Posterior cingulate gyrus (tissue), 11 donors: ENCODE measurements around the gene C4BPB.
"Not testable (repeated sequence)": the region's sequence is repeated elsewhere in the genome, so short reads cannot be mapped to it uniquely, and the experiment has no call there.

ENCODE experiments used
- DNase-seq, 10 donors: peaks; one replicate each; pipeline versions ENCODE4 v3.0.0 to v3.0.0-alpha.2; 2020 to 2021; ENCODE audit warnings: mixed read lengths in 3 of 10
- intact Hi-C: fragments of 100-400 bp; cut with DNase I; formaldehyde crosslinking; loops from one replicate; pipeline ENCODE4 v1.15.1; 2023

C4BPB gene, protein sequence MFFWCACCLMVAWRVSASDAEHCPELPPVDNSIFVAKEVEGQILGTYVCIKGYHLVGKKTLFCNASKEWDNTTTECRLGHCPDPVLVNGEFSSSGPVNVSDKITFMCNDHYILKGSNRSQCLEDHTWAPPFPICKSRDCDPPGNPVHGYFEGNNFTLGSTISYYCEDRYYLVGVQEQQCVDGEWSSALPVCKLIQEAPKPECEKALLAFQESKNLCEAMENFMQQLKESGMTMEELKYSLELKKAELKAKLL

DNA sequence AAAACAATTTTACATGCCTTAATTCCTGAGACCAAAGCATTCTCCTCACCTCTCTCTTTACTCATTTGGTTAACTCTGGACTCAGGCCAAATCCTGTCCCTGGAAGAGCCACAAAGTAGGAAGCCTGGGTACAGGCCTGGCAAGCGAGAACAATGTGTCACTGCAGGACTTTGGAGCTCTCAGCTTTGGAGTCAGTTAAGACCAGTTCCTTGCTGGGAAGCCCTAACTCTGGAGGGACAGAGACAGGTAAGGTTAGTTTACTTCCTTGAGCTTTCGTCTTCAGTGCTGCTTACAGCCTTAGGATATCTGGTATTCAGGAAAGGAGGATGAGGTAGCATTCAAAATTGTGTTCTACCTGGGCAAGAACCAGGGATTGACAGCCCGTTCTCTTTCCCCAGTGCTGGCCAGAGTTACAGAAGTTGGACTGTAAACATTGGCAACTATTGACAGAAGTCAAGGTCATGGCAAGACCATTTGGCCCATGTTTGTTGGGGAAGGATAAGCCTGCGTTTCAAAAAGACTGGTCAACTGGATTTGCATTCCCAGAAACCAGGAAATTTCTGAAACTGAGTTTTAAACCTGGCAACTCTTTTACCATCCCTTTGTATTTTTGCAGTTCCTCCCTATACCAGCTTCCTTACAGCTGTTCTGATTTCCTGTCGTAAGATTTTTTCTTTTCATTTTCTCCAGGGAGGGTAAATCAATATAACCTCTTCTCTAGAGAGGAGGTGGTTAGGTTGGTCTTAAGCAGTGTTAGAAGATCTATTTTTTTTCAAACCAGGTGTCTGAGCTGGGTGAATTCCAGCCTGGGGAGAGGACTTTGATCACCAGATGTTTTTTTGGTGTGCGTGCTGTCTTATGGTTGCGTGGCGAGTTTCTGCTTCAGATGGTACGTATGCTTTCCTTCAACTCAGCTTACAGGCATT, at the start of gene C4BPB:
TSS of gene C4BPB (plus strand) at position 160 of the 926 bp plus-strand sequence. CDS start at position 832, 672 bp downstream.
- DNase-seq, result no peak
- intact Hi-C loops, result no loop called here

DNA sequence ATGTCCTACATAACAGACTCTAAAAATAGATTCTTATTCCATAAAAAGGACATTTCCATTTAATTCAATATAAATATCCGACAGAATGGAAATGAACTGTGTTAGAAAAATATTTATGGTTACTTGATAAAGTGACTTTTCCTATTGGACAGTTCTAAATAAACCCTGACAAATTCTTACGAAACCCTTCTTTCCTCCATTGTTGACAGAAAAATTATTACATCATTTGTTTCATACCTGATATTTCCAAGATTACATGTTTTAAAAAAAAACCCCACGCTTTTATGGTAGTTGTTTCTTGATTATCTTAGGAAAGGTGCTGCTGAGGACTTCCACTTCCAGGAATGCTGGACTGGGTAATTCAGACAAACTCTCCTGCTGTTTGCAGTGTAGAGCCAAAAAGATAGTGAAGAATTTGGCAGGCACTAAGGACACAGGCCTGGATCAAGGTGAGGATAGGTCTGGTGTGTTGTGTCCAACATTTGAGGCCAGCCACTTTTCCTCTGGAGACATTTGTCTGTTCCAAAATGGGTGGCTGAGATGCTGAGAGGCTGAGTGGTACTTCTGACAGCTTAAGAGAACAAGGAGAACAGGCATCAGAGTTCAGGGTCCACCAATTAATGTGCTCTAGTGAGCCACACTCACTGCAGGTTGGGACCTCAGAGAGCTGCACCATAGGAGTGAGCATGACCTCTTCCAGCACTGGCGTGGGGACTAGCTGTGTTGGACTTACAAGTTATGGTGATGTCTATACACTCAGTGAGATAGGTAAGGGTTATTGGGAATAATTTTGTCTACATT, 49.1 kb upstream of the C4BPB start:
- no peak for DNase-seq
- intact Hi-C loops, result no loop called here

DNA sequence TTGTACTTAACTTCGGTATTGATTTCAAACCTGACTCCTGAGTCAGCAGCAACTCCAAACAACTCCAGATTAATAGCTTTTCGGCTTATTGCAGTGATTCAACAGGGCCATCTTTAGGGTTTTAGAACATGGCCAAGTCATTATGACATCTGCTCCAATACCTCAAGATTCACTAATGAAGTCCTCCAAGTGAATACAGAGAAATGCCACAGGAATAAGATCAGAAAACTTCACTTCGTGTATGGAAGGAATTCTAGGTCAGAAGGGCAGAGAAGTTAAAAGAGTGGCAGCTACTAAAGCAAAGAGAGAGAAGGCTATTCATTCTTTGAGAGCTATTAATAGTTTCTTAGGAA, 48.5 kb upstream of the C4BPB start:
- intact Hi-C loops, result no loop called here
- DNase-seq, result no peak

DNA sequence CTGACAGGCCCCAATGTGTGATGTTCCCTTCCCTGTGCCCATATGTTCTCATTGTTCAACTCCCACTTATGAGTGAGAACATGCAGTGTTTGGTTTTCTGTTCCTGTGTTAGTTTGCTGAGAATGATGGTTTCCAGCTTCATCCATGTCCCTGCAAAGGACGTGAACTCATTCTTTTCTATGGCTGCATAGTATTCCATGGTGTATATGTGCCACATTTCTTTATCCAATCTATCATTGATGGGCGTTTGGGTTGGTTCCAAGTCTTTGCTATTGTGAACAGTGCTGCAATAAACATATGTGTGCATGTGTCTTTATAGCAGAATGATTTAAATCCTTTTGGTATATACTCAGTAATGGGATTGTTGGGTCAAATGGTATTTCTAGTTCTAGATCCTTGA, 47.3 kb upstream of the C4BPB start:
- intact Hi-C loops, DNase-seq: not testable (repeated sequence)

DNA sequence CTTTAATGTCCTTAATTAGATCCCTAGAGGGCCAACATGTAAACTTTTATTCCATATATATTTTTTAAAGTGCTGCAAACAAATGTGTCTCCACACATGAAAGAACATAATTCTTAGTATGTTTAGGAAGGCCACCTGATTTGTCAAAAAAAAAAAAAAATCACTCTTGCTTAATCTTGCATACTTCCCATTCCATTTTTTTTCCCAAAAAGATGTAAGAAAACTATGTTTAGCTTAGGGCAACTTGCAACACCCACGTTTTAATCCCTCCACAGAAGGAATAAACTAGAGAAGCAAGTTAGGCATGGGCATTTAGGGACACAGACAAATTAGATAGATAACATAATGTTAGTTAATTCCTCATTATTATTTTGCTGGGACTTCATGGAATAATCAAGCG, 43.2 kb upstream of the C4BPB start:
- DNase-seq, result no peak
- intact Hi-C loops, result no loop called here

DNA sequence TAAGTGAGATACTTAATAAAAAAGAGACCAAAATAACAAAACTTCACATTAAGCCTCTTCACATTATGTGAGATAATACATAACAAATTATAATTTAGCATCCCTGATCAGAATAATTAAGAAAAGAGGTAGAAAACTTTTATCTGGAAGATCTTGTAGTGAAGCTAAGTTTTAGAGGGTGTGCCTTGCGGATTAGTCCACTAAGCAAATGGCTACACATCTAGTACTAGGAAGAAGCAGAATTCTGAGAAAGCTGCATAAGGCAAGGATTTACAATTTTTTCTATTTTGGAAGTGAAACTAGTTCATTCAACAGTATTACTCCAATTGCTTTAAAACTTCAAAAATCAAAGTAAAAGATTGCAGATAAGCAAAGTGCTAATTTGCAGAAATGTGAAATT, 41.2 kb upstream of the C4BPB start:
- no peak for DNase-seq
- intact Hi-C loops, result no loop called here

DNA sequence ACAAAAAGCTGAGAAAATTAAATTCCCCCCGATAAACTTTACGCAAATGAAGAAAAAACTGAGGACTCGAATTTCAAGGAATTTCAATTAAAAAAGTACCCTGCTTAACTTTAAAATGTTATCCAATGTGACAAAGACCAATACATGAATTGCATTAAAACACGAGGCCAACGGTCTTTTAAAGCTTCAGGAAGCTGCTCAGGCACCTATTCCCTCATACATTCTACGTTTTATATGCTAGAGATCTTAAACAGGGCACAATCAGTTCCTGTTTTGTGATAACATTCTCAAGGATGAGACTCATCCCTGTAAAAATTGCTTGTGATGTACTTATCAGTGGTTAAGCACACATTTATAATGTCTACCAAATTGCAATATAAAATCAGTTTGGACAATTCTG, 40.6 kb upstream of the C4BPB start:
- intact Hi-C loops, result no loop called here
- DNase-seq, result no peak

DNA sequence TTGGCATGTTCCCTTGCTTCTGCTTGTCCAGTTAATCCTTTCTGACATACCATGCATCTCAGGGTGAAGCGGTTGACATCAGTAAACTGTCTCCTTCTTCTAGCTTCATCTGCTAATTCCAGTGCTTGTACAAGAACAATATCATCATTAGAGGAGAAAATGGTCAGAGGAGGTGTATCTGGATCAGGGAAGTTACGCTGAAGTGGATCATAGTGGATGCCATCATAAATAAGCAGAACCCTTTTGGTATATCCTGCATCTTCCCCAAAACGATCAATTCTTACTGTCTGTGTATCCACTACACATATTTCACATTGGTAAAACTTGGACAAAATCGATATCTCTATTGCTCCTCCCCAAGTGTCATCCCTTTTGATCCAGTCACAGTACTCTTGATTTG, 39.6 kb upstream of the C4BPB start:
- no peak for DNase-seq
- intact Hi-C loops, result no loop called here

DNA sequence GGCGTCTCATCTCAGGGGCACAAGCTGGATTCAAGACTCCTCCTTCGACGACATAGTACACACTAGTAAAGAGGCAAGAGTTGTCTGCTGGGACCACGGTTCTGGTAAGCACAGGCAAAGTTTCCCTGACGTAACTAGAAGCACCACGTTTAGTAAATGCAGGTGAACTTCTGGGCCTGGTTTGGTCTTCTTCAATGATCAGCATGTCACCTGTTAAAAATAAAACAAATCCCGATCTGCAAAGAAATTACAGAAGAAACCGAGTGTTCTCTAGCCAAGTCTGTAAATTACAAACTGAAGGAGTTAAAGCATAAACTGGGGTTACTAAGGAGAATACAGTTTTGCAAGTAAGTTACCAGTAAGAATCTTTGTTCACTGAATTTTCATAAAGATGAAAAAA, 39.1 kb upstream of the C4BPB start:
- DNase-seq, result no peak
- intact Hi-C loops, result no loop called here

DNA sequence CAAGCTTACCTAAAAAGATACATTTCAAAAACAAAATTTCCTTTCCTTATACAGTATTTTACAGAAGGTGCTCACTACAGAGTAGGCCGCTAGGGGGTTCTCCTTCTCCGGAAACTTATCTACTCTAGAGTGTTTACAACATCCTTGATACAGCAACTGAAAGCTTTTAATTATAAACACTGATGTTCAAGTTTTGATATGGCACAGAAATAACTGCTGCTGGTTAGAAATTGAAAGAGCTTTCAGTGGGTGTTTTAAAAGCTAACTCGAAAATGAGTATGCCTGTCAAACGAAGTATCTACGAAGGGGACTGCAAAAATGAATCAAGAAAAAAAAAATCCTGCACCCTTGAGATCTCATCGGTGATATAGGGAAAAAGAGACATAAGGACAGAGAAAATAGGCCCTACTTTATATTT, 38.7 kb upstream of the C4BPB start:
- intact Hi-C loops, result loop anchor here (2.0 to 10.0 kb wide), 4 partner anchors 27 to 447 kb away; partner anchors contain the start of genes CD55 and CR1
- DNase-seq, result peak in 4 of 10 donors; percentile 44 to 82 (median 52)

DNA sequence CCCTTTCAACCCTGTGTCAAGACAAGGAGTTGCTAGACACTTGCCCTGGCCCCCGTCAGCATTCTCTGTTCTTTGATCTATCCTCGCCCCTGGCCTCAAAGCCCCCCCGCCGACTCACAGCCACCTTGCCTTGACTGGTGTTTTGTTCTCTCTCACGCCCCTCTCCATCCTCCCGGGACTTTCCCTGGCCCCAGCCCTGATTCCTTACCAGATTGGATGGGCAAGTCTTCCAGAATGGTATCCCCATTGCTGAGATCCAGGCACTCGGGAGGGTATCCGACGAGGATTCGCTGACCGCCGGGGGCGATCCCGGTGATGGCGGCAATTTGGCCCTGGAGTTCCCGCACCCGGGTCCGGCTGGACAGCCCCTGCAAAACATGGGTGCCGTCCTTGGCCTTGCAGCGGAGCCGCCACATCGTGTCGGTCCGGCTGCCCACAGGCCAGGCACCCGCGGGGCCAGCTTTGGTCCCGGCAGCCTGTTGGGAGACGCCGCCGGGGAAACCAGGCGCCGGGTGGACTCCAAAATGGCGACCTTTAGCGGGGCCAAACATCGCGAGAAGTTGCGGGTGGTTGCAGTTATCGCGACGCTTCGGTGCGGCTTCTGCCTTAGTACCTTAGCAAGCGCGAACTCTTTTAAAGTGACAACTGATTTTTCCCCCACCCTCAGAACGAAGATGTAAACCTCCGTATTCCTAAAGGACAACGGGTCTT, 38.0 kb upstream of the C4BPB start:
- DNase-seq, result peak; percentile 81 to 98 (median 89)
- intact Hi-C loops, result loop anchor here (2.0 to 10.0 kb wide), 4 partner anchors 26 to 447 kb away; partner anchors contain the start of genes CD55 and CR1

DNA sequence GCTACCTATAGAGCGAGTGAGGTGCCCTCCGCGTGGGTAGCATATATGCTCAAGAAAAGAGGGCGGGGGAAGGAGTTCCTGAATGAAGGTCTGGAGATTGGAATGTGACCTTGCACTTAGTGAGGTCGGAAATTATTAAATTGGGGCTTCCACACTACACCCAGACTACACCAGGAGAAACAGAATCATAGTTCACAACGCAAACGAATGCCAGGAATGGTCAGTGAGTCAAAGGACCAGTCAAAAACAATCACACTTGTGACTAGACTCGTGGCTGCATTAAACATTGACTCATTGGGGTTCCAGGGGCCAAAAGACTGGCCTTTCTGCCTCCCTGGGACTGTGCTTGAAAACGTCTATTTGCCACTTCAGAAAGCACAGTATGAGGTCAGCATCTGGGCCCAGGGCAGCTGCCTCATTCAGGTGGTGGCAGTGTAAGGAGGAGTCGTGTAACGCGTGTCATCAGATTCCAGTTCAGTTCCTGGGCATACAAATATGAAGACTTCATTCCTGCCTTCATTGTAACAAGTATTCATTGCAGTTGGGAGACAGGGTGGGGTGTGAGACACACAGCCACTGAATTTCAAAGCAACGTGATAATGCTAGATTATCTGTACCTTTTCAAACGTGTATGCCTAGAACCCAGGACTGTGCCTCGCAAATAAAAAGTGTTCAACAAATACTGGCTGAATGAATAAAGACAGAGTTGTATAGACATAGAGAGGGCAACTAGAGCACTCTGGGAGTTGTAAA, 37.3 kb upstream of the C4BPB start, which contains the start of gene YOD1:
TSS of gene YOD1 (minus strand) at position 18 of the 753 bp plus-strand sequence. CDS start 178 bp downstream, outside the sequence.
- DNase-seq, result no peak
- intact Hi-C loops, result loop anchor here (2.0 to 10.0 kb wide), 4 partner anchors 25 to 446 kb away; partner anchors contain the start of genes CD55 and CR1

DNA sequence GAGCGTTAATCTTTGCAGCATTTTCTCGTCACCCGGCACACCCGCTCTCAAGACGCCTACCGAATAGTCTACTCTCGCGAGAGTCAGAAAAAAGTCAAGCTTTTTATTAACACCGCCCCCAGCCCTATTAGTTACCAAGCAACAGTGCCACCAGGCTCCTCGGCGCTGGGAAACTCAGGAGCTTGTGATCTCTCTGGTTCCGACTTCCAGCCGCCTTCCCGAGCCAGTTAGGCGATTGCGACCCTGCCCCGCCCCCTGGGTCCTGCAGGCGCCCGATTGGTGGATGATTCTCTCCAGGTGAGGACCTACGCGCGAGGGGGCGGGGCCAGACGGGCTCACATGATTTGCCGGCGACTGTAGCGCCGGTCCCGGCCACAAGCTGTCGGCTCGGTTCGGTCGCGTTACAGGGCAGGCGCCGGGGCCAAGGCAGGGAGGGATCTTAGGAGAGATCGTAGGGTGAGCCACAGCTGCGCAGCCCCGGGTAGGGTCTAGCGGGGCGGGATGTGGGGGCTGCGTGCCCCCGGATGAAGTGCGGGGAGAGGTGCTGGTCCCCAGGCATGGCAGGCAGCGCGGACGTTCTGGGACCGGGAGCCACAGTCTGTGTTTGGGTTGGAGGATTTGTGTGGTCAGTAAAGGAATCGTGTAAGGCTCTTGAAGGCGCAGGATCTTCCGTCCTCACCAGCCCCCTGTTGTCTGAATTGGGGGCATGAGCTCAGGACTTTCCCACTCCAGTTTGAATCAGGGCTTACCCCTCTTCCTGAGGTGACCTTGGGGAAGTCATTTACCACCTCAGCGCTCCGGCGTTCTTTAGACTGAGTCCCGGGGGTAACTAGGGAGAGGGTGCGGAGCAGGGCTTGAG, 35.5 kb upstream of the C4BPB start, which contains the start of gene PFKFB2:
TSS of gene PFKFB2 (plus strand) at position 365 of the 859 bp plus-strand sequence. CDS start 1,443 bp downstream, outside the sequence.
- intact Hi-C loops, result loop anchor here (5.0 to 10.0 kb wide), 3 partner anchors 272 to 444 kb away; partner anchors contain the start of genes CD55 and CR1

DNA sequence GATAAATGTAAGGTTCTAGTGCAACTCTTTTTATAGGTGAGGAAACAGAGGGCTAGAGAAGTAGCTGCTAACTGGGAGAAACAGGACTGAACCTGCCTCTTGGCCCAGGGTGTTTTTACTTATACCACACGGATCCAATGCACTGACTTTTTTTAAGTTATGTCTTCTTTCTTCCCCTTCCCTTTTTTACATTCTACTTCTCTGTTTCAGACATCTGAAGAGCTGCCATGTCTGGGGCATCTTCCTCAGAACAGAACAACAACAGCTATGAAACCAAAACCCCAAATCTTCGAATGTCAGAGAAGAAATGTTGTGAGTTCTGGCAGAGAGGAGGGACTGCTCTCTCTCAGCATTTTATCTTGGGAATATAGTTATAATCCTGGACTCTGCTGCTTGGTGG, 34.2 kb upstream of the C4BPB start:
- no peak for DNase-seq
- intact Hi-C loops, result loop anchor here (5.0 to 10.0 kb wide), 3 partner anchors 270 to 443 kb away; partner anchors contain the start of genes CD55 and CR1

More for the DNA sequence above, 35.5 kb upstream of the C4BPB start, which contains the start of gene PFKFB2:
- peak; percentile 88 to 99 (median 98) for DNase-seq

DNA sequence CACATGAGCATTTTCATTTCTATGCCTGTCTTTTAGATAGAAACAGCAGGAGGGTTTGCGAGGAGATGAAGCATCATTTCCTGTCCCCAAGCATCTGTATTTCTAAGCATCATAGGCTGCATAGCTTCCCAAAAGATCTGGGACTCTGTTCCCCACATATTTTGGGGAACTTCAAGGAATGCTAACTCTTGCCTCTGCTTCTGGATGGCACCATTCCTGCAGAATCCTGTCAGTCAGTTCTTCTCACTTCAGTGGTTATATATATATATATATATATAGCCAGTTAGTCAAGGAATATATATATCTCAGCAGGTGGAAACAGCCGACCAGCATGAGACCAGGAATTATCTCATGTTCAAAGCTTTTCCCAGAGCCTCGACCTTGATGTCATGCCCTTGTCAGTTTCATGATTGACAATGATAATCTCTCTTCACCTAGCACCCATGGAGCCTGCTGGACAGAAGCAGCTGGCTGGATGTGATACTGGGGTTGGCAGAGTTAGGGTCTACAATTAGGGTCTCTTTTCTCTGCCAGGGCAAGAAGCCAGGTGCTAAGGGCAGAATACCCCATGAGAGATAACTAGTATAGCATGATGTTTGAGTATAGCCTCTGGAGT, 33.2 kb upstream of the C4BPB start:
- no peak for DNase-seq
- intact Hi-C loops, result loop anchor here (10.0 kb wide), 2 partner anchors 269 to 349 kb away; partner anchors contain the start of gene CD55

DNA sequence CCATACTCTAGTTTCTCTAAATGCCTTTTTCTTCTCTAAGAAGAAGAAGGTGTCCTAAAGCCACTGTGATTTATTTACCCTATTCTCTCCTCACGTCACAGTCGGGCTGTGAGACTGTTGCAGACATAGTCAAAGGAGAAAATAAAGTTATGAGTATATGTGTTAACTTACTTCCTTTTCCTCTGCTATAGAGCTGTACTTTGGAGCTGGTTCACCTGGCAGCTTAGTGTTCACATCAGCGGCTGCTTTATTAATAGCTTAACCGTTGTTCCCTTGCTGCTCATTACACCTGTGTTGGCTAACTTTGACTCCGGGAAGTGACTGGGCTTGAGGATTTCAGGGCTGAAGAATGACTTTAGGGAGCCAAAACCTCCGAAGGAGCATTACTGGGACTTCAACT, 32.0 kb upstream of the C4BPB start:
- intact Hi-C loops, result loop anchor here (10.0 kb wide), 2 partner anchors 268 to 348 kb away; partner anchors contain the start of gene CD55
- DNase-seq, result no peak

DNA sequence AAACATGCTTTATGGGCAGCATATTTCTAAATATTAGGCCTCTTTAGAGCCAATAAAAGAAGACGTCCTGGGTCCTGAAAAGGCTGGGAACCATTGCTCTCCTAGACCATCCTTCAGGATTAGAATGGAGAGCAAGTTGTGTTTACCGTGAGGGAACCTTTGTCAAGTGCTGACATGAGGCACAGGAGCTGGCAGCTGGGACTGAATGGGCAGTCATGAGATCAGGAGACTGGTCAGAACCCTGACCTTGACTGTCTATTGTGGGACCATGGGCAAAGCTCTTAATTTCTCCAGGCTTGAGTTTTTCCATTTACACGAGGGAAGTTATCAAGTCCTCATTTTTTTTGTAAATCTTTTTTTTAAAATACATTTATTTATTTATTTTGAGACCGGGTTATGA, 30.4 kb upstream of the C4BPB start:
- intact Hi-C loops, result loop anchor here (10.0 kb wide), 2 partner anchors 267 to 347 kb away; partner anchors contain the start of gene CD55
- no peak for DNase-seq
